Measurements from ENCODE around the gene STIM2. TPM values are rescaled to one million over a fixed set of nuclear protein-coding genes. Genes with fewer than 3 reads are reported as not detected.

Gene STIM2
- total and polyA plus RNA-seq, 2 of the 4 experiments (the other 2 are of a cell fraction): 16.1 to 27.6 TPM

DNA sequence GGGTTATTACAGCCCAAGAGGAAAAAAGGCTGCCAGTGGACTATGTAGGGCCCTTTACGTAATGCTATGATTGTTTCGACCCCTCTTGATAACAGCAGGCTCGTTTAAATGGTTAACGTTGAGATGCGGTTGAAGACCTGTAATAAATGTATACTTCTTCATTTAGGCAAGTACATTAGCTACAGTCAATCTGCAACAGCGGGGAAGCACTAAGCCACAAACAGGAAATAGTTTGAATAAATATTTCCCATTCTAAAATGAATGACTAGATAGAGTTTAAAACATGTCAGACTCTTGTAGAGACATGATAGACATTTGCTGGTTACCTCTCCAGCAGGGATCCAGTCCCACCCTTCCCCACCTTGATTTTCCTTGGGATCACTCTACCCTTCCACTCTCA is 38.1 kb upstream of the STIM2 start:
- no TSS peak for BruUV-seq (replicated peaks)
- intact Hi-C loops (cut with micrococcal nuclease) (no loop called here), dilution Hi-C loops (cut with HindIII; ENCODE audit: low sequenced_read_pairs, unreplicated experiment) (no loop called here), in situ Hi-C loops (cut with MboI; ENCODE audit: low sequenced_read_pairs) (no loop called here)
- Histone ChIP-seq H2BK20ac (ENCODE audit: low read depth, low read length) (no peak overlapping the region), H2AFZ (replicated peaks; ENCODE audit: low read length, poor library complexity) (no peak overlapping the region), H4K8ac (ENCODE audit: low read depth in 2 of 2, low read length in 2 of 2) (no peak overlapping the region), H3K56ac (ENCODE audit: extremely low read depth, insufficient read depth, low read length) (no peak overlapping the region), H3K23ac (ENCODE audit: low read depth, low read length) (no peak overlapping the region), H3K4me3 (ENCODE audit: insufficient read depth, low read depth, low read length) (no peak overlapping the region), H3K4ac (ENCODE audit: low read depth, low read length) (no peak overlapping the region), H3K4me1 (ENCODE audit: control insufficient read depth, insufficient read depth, low read length) (no peaks in the 10 kb centered on the region), H4K20me1 (ENCODE audit: insufficient read depth, low read length) (no peaks in the 10 kb centered on the region), H3K18ac (ENCODE audit: low read depth, low read length) (no peak overlapping the region), H3K9me3 (ENCODE audit: control insufficient read depth, insufficient read depth, low read length) (no peaks in the 10 kb centered on the region; the same call in 1 of the 2 replicates), H3K14ac (replicated peaks; ENCODE audit: low read depth, low read length) (no peak overlapping the region), H2BK15ac (ENCODE audit: low read depth, low read length) (no peak overlapping the region), H3K36me3 (ENCODE audit: control insufficient read depth, insufficient read depth, low read length) (no peaks in the 10 kb centered on the region), H3K79me1 (ENCODE audit: low read depth in 1 of 2, low read length in 2 of 2) (no peaks in the 10 kb centered on the region), H2AK5ac (ENCODE audit: low read depth, low read length) (no peak overlapping the region), H4K5ac (ENCODE audit: low read depth, low read length) (no peak overlapping the region), H2AK9ac (replicated peaks; ENCODE audit: low read depth, low read length, poor library complexity) (no peak overlapping the region), H3K9me1 (ENCODE audit: insufficient read depth, low read length) (0 out of 2 replicates have a peak, but pooled peaks cover 5% of the 10 kb centered on the region), H3K9ac (ENCODE audit: low read depth, low read length) (no peak overlapping the region), H3K27ac (ENCODE audit: insufficient read depth, low read length) (no peak overlapping the region), H2BK5ac (ENCODE audit: low read depth, low read length, poor library complexity, severe bottlenecking) (no peak overlapping the region), H2BK120ac (ENCODE audit: low read depth, low read length) (no peak overlapping the region), H4K91ac (ENCODE audit: insufficient read depth, low read depth, low read length) (no peak overlapping the region), H3K4me2 (ENCODE audit: low read depth, low read length) (no peak overlapping the region), H3K27me3 (ENCODE audit: control insufficient read depth, insufficient read depth, low read length) (no peaks in the 10 kb centered on the region)
- DNase-seq (no peak), ATAC-seq (ENCODE audit: low read depth) (no peak)
- TF ChIP-seq, protein P1, sequence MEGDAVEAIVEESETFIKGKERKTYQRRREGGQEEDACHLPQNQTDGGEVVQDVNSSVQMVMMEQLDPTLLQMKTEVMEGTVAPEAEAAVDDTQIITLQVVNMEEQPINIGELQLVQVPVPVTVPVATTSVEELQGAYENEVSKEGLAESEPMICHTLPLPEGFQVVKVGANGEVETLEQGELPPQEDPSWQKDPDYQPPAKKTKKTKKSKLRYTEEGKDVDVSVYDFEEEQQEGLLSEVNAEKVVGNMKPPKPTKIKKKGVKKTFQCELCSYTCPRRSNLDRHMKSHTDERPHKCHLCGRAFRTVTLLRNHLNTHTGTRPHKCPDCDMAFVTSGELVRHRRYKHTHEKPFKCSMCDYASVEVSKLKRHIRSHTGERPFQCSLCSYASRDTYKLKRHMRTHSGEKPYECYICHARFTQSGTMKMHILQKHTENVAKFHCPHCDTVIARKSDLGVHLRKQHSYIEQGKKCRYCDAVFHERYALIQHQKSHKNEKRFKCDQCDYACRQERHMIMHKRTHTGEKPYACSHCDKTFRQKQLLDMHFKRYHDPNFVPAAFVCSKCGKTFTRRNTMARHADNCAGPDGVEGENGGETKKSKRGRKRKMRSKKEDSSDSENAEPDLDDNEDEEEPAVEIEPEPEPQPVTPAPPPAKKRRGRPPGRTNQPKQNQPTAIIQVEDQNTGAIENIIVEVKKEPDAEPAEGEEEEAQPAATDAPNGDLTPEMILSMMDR (conservative IDR thresholded peaks at IDR 0.05; ENCODE audit: low read depth, low read length): no peak
- no peak for TF ChIP-seq RFX5 (IDR thresholded peaks at IDR 0.05; ENCODE audit: low read depth, low read length)
- TF ChIP-seq, protein P2, sequence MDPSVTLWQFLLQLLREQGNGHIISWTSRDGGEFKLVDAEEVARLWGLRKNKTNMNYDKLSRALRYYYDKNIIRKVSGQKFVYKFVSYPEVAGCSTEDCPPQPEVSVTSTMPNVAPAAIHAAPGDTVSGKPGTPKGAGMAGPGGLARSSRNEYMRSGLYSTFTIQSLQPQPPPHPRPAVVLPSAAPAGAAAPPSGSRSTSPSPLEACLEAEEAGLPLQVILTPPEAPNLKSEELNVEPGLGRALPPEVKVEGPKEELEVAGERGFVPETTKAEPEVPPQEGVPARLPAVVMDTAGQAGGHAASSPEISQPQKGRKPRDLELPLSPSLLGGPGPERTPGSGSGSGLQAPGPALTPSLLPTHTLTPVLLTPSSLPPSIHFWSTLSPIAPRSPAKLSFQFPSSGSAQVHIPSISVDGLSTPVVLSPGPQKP (IDR thresholded peaks at IDR 0.05; ENCODE audit: borderline replicate concordance, low read depth, low read length): no peak
- TF ChIP-seq CHD1 (IDR thresholded peaks at IDR 0.05; ENCODE audit: low read depth, low read length): no peak
- TF ChIP-seq FOS (IDR thresholded peaks at IDR 0.05; ENCODE audit: low read depth, low read length): no peak
- no peak for TF ChIP-seq RAD21 (IDR thresholded peaks at IDR 0.05; ENCODE audit: low read length)
- TF ChIP-seq NFE2L2 (IDR thresholded peaks at IDR 0.05; ENCODE audit: low read depth, low read length): no peak
- no peak for TF ChIP-seq MAZ (IDR thresholded peaks at IDR 0.05; ENCODE audit: borderline replicate concordance, low read depth, low read length)
- TF ChIP-seq MAFK (IDR thresholded peaks at IDR 0.05; ENCODE audit: low read depth, low read length): no peak
- no peak for TF ChIP-seq CEBPB (IDR thresholded peaks at IDR 0.05; ENCODE audit: low read depth, low read length)
- TF ChIP-seq, protein P3, sequence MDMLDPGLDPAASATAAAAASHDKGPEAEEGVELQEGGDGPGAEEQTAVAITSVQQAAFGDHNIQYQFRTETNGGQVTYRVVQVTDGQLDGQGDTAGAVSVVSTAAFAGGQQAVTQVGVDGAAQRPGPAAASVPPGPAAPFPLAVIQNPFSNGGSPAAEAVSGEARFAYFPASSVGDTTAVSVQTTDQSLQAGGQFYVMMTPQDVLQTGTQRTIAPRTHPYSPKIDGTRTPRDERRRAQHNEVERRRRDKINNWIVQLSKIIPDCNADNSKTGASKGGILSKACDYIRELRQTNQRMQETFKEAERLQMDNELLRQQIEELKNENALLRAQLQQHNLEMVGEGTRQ (IDR thresholded peaks at IDR 0.05; ENCODE audit: low read depth, low read length): no peak
- no peak for TF ChIP-seq MXI1 (IDR thresholded peaks at IDR 0.05; ENCODE audit: borderline replicate concordance, low read depth, low read length)
- no peak for TF ChIP-seq BHLHE40 (IDR thresholded peaks at IDR 0.05; ENCODE audit: low read depth, low read length)
- no peak for TF ChIP-seq RCOR1 (IDR thresholded peaks at IDR 0.05; ENCODE audit: insufficient replicate concordance, low read length)
- TF ChIP-seq SMC3 (IDR thresholded peaks at IDR 0.05; ENCODE audit: low read depth, low read length): no peak
- ChIA-PET POLR2A (ENCODE audit: unreplicated experiment) (no interaction called here), CTCF (interaction anchor here (0.6 kb wide), 1 partner anchor 86 kb away, joined by 3 read pairs; no protein-coding TSS in a partner anchor)
- no CpG with 5 or more reads among the region's 6 CpGs for WGBS, 2 experiments (ENCODE audit: extremely low coverage in 2 of 2, insufficient read length in 1 of 2)
